A549 treated with Hydrocortisone at 1 μM for 4 hours (cell line): ENCODE data around the gene TSFM. TPM values are rescaled to one million over a fixed set of nuclear protein-coding genes. Genes with fewer than 3 reads are reported as not detected.

Experiments
- total RNA-seq: library from RNA; stranded (reverse); fragments of 200-300 nt; extraction: Qiagen RNA extraction; gene quantifications from 5 replicates; pipeline ENCODE4 v1.2.3, GENCODE V29; 2022

The TSFM gene
- total RNA-seq: 63.4 to 77.1 TPM (median 70.8 TPM) in 5 replicates

GRCh38 chr12:57782608-57783465 is at the start of gene TSFM:
TSS of gene TSFM (plus strand) at chr12:57782787. CDS start at chr12:57782802, 15 bp downstream.

GRCh38 chr12:57738661-57739237 is 43.8 kb upstream of the TSFM start, which contains the start of gene AGAP2:
TSS of gene AGAP2 (minus strand) at chr12:57738742. CDS start at chr12:57738246, 496 bp downstream.

GRCh38 chr12:57744777-57745484 is 37.7 kb upstream of the TSFM start, which contains the start of gene TSPAN31:
TSS of gene TSPAN31 (plus strand) at chr12:57745039. CDS start at chr12:57745155, 116 bp downstream.

GRCh38 chr12:57751788-57752667 is 30.6 kb upstream of the TSFM start, which contains the start of gene CDK4:
TSS of gene CDK4 (minus strand) at chr12:57752310. CDS start at chr12:57751717, 593 bp downstream.

GRCh38 chr12:57754411-57755193 is 28.0 kb upstream of the TSFM start, which contains the start of gene MARCHF9:
TSS of gene MARCHF9 (plus strand) at chr12:57755103. CDS start at chr12:57755529, 426 bp downstream.

GRCh38 chr12:57766464-57767304 is 15.9 kb upstream of the TSFM start, which contains the start of gene CYP27B1:
TSS of gene CYP27B1 (minus strand) at chr12:57767078. CDS start at chr12:57767041, 37 bp downstream.

GRCh38 chr12:57771873-57772428 is 10.6 kb upstream of the TSFM start, which contains the start of gene METTL1:
TSS of gene METTL1 (minus strand) at chr12:57772105. CDS start at chr12:57772083, 22 bp downstream.

GRCh38 chr12:57772429-57773322 is 9.9 kb upstream of the TSFM start, which contains the start of gene EEF1AKMT3:
TSS of gene EEF1AKMT3 (plus strand) at chr12:57772614. CDS start at chr12:57772725, 111 bp downstream.

GRCh38 chr12:57846577-57847319 is 64.2 kb downstream of the TSFM start, which contains the start of gene CTDSP2:
TSS of gene CTDSP2 (minus strand) at chr12:57846729. CDS start at chr12:57846435, 294 bp downstream.

Other genes starting within 250 kb of the TSFM start
- gene DCTN2, start 235.6 kb upstream of the TSFM start, total RNA-seq: 115 to 190 TPM (median 121 TPM) in 5 replicates
- gene KIF5A, start 232.7 kb upstream of the TSFM start, total RNA-seq: 0.17 to 0.23 TPM (median 0.18 TPM) in 5 replicates
- 38.4 to 53.3 TPM (median 39.1 TPM) in 5 replicates for gene PIP4K2C, start 191.6 kb upstream of the TSFM start, total RNA-seq
- gene DTX3, start 178.0 kb upstream of the TSFM start, total RNA-seq: 16.2 to 18.9 TPM (median 18.6 TPM) in 5 replicates
- 4.2 to 6.7 TPM (median 5.7 TPM) in 5 replicates for gene ARHGEF25, start 171.4 kb upstream of the TSFM start, total RNA-seq
- 38.5 to 45.9 TPM (median 42.8 TPM) in 5 replicates for gene B4GALNT1, start 149.6 kb upstream of the TSFM start, total RNA-seq
- gene OS9, start 88.7 kb upstream of the TSFM start, total RNA-seq: 110 to 134 TPM (median 114 TPM) in 5 replicates
- gene AGAP2, start 44.0 kb upstream of the TSFM start, total RNA-seq: 0.09 to 0.23 TPM (median 0.12 TPM) in 5 replicates
- 15.6 to 23.5 TPM (median 17.6 TPM) in 5 replicates for gene TSPAN31, start 37.7 kb upstream of the TSFM start, total RNA-seq
- gene CDK4, start 30.5 kb upstream of the TSFM start, total RNA-seq: 235 to 292 TPM (median 248 TPM) in 5 replicates
- 6.4 to 8.5 TPM (median 8.3 TPM) in 5 replicates for gene MARCHF9, start 27.7 kb upstream of the TSFM start, total RNA-seq
- 2.0 to 3.3 TPM (median 2.2 TPM) in 5 replicates for gene CYP27B1, start 15.7 kb upstream of the TSFM start, total RNA-seq
- gene METTL1, start 10.7 kb upstream of the TSFM start, total RNA-seq: 45.7 to 51.1 TPM (median 49.3 TPM) in 5 replicates
- 4.0 to 6.5 TPM (median 5.0 TPM) in 5 replicates for gene EEF1AKMT3, start 10.2 kb upstream of the TSFM start, total RNA-seq
- gene AVIL, start 35.9 kb downstream of the TSFM start, total RNA-seq: 0.21 to 1.0 TPM (median 0.44 TPM) in 5 replicates
- 41.9 to 54.2 TPM (median 48.0 TPM) in 5 replicates for gene CTDSP2, start 63.9 kb downstream of the TSFM start, total RNA-seq
- gene ATP23, start 158.8 kb downstream of the TSFM start, total RNA-seq: 5.1 to 5.4 TPM (median 5.3 TPM) in 5 replicates